ENCODE measurements around the gene MYCN.

- TF ChIP-seq, protein P1, sequence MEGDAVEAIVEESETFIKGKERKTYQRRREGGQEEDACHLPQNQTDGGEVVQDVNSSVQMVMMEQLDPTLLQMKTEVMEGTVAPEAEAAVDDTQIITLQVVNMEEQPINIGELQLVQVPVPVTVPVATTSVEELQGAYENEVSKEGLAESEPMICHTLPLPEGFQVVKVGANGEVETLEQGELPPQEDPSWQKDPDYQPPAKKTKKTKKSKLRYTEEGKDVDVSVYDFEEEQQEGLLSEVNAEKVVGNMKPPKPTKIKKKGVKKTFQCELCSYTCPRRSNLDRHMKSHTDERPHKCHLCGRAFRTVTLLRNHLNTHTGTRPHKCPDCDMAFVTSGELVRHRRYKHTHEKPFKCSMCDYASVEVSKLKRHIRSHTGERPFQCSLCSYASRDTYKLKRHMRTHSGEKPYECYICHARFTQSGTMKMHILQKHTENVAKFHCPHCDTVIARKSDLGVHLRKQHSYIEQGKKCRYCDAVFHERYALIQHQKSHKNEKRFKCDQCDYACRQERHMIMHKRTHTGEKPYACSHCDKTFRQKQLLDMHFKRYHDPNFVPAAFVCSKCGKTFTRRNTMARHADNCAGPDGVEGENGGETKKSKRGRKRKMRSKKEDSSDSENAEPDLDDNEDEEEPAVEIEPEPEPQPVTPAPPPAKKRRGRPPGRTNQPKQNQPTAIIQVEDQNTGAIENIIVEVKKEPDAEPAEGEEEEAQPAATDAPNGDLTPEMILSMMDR (IDR thresholded peaks at IDR 0.05; ENCODE audit: low read depth, low read length, missing input control) = no peak
- no peak for TF ChIP-seq HNF4G (IDR thresholded peaks at IDR 0.05)
- TF ChIP-seq FOXA2 (IDR thresholded peaks at IDR 0.05) = no peak
Observed at GRCh38 chr2:15905986-15906491, 34.3 kb upstream of the MYCN start.
